ENCODE measurements around the gene TMEM87A. TPM values are rescaled to one million over a fixed set of nuclear protein-coding genes. Genes with fewer than 3 reads are reported as not detected.

TMEM87A gene
- total RNA-seq, 1 experiment from 2014 or later: 76.7 TPM

DNA sequence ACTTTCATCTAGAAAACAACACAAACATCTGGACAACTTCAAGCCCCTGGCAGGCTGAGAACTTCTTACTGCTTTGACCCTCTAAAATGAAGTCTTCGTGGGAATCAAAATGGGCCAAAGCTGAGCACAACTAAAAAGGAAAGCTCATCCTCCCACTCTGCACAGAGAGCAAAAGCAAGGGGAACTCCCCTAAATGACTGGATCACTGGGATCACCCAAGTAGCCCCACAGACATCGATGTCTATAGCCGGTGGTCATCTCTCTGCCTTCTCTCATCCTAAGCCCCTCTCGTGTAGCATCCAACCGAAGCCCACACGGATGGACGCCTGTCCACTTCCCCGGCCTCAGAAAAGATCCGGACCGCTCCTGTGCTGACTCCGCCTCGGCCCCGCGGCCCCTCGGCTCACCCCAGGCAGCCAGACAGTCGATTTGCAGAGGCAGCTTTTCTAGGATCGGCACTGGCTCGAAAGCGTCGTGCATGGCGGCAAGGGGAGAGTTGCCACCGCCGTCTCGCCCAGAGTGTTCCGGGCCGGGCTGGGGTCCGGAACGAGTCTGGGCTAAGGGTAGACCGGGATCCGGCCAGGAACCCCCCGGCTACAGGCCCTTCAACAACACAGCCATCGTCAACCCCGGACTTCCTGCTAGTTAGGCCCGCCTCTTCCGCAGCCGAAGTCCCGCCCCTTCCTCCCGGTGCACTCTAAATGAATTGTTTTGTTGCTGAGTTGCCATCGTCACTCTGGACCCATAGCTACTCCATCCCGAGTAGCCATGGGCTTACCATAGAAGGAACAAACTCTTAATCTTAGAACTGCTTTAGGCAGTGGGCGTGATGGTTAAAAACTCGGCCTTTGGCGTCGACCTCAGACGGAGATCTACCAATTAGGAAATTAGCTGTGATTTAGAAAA is 65.3 kb downstream of the TMEM87A start, which contains the start of gene VPS39:
Gene VPS39 (minus strand): TSS at position 631 of the 906 bp plus-strand sequence. CDS start 151 bp downstream, at position 480.
- peak; percentile 87 for DNase-seq (ENCODE audit: low read depth)

DNA sequence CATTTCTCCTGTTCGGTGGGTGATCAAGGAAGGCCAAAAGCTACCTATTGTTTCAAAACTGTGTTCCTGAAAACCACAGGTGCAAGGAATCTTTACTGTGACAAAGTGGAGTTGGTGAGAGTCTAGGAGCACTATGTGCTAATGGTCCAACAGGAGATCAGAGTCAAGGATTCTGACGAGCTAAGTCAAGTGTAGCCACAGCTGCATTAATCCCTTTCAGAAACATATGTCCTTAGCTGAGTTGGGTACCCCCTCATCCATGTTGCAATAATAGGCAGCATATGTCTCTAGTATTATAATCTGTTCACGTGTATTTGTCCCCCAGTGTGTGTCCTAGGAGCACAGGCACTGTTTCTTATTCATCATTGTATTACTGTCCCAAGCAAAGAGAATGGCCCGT is 66.8 kb downstream of the TMEM87A start:
- DNase-seq (ENCODE audit: low read depth): no peak

DNA sequence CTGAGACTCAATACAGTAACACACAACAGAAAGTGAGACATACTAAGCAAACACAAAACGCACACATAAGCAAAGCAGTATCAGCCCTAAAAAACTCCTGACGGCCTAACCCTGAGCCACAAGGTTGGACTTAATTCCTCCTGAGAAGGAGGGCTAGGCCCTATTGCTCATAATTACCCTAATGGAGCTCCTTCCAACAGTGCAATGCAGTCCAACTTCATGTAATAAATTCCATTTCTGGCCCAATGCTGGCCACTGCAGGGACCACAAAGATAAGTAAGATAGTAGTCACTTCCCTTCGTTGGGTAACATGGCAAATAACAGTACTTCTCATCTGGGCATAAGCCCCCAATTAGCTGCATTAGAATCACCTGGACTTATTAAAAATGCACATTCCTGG is 69.3 kb downstream of the TMEM87A start:
- no peak for DNase-seq (ENCODE audit: low read depth)

DNA sequence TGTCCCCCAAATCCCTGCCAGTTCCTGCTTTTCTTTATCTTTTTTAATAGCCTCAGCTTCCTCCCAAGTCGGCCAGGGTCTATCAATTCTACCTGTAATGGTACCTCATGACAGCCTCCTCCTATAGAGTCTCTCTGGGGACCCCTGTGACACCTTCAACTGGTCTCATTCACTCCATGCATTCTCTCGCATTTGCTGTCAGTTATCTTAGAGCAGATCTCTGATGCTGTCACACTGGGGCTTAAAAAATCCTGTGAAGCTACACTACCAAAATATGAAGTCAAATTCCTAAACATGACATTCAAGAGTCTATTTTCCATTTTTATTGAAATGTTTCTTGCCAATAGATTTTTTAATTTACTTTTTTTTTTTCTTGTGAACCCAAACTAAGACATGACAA is 70.6 kb downstream of the TMEM87A start:
- no peak for DNase-seq (ENCODE audit: low read depth)

DNA sequence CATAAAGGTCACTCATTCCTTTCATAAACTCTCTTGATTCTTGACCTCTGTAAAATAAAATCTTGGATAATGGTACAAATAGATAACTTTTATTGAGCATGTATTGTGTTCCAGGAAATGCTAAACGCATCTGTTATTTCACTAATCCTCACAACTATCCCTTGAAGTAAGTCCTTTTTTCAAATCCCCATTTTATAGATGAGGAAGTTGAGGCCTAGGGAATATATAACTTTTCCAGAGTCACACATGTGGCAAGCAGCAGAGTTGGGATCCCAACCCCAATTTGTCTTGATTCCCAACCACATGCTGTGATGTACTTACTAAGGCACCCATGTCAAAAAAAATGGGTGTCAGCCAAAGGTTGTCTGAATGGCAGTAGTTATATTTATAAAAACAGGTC is 71.4 kb downstream of the TMEM87A start:
- DNase-seq (ENCODE audit: low read depth): no peak

DNA sequence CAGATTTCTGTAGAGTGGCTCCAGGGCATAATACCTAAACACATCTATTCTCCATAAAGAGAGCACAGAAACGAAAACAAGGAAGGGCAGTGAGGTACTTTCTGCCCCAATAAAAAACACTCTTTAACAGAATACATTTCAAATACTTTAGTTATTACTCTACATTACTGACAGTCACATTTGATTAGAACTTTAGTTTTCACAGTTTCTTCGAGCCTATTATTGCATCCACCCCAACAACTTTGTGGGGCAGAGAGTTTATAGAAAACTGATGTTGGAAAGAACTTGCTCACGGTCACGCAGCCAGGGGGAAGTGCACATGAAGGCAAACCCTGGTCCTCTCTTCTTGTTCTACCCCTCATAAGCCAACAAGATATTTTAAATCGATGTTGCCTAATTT is 74.1 kb downstream of the TMEM87A start:
- no peak for DNase-seq (ENCODE audit: low read depth)

DNA sequence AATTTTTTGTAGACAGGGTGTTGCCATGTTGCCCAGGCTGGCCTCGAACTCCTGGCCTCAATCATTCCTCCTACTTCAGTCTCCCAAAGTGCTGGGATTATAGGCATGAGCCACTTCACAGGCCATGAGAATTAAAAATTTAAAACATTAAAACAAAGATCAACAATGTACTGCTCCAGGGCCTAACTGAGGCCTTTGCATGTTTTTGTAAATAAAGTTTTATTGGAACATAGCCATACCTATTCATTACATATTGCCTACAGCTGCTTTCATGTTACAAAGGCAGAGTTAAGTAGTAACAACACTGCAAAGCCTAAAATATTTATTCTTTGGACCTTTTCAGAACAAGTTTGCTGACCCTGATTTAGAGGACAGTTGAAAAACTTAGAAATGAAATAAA is 74.7 kb downstream of the TMEM87A start:
- DNase-seq (ENCODE audit: low read depth): no peak

DNA sequence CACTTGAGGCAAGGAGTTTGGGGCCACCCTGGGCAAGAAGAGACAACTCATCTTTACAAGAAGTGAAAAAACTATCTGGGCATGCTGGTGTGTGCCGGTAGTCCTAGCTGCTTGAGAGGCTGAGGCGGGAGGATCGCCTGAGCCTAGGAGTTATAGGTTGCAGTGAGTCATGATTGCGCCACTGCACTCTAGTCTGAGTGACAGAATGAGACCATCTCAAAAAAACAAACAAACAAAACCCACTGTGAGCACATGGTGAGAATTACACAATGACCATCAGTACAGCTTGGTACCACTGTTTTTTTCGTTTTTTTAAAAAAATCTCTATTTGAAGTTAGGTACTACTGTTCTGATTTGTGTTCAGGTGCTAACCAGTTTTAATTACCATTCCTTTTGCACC is 78.7 kb downstream of the TMEM87A start:
- DNase-seq (ENCODE audit: low read depth): peak; percentile 26

DNA sequence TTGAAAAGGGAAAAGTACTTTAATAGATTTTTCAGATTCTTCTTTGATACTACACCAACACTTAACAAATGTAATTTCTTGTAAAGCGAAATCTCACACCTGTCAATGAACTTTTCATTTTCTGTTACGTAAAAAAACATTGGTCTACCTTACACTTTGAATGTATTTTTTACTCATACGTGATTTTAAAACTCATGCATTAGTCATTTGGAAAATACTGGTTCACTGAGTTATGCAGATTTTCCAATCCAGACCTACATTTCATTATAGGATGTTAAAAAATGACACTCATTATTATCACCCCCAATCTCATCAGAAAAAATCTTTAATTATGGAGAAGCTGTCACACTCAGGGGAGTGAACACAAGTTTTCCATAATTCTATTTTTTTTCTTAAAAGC is 79.8 kb downstream of the TMEM87A start:
- no peak for DNase-seq (ENCODE audit: low read depth)

DNA sequence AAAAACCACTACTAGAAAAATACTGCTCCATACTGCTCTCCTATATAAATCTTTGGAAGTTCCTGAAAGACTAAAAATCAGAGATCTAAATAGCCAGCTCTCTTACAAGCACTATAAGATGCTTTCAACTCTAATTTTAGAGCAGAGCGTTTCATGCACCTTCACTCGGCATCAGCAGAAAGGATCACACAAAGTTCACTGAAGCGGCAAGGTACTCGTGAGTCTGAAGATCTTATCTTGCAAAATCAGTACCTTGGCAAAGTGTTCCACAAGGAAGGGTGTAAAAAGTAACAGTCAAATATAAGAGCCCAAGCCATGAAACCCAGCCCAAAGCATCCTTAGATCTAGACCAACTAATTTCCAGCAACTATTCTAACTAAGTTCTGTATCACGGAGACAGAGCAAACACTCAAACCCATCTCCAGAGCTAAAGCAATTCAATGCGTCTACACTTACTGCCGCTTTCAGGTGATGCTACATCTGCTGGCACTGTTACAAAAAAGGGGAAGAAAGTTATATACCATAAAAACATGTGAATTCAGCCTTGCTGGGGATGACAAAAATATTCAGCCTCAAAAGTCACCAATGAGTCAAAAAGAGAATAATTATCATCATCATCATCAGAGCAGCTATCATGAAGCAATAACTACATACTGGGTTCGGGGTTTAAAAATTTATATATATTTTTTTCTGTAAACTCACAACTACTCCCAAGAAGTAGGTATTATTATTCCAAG is 81.5 kb downstream of the TMEM87A start:
- no peak for DNase-seq (ENCODE audit: low read depth)

DNA sequence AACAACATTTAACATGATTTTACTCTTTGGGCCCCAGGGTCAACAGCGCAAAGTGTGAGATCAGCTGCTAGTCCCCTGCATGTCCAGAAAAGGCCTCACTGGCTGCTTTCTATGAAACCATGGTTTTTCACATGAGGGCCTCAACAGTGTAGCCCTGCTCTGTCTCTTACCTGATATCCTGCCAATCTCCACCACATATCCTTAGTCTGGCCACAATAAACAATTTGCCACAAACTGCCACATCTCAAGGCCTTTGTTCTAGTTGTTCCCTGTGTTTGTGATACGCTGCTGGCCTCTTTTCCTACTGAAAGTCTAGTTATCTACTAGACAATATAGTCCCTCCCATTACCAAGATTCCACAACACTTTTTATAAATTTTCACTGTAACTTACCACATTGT is 82.9 kb downstream of the TMEM87A start:
- no peak for DNase-seq (ENCODE audit: low read depth)

DNA sequence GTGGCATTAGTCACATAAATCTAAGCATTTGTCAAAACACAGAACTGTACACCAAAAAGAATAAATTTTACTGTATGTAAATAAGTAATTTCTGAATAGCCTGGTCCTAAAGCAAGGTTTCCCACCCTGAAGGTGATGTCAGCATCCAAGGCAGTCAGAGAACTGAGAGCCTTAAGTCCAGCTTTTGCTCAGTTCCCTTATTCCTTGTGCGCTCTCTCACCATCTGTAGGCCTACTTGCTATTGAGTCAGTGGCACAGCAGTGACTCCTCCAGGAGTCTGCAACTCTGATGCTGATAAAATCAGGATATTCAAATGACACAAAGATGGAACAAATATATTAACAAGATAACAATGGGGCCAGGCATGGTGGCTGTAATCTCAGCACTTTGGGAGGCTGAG is 87.4 kb downstream of the TMEM87A start:
- DNase-seq (ENCODE audit: low read depth): no peak

DNA sequence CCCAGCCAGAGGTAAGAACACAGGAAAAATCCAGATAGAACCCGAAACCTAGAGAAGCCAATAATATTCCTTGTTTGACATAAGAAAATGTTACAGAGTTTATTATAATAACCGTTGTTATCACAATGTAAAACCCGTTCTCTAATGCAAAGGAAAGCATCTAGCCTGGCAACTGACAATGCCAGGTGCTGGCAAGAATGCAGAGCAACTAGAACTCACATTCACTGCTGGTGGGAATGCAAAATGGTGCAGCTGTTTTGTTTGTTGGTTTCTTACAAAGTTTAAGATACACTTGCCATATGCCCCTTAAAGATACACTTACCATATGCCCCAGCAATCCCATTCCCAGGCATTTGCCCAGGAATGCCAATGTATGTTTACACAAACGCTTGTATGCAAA is 88.5 kb downstream of the TMEM87A start:
- no peak for DNase-seq (ENCODE audit: low read depth)

DNA sequence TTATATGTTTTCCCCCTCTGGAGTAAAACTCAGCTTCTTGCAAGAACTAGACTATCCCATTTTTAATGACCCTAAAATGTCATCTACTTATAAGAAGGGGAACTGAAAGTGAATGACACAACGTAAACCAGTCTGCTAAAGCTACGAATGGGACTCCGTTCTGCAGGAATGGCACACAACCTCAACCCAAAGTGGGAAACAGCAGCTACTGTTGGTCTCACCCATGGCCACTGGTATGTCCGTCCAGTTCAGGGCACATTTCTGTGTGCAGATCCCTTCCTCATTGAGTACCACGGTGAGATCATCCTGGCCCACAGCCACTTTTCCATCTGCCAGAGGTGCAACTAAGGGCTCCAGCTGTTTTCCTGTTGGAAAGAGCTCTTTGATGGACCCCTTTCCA is 88.9 kb downstream of the TMEM87A start:
- no peak for DNase-seq (ENCODE audit: low read depth)

DNA sequence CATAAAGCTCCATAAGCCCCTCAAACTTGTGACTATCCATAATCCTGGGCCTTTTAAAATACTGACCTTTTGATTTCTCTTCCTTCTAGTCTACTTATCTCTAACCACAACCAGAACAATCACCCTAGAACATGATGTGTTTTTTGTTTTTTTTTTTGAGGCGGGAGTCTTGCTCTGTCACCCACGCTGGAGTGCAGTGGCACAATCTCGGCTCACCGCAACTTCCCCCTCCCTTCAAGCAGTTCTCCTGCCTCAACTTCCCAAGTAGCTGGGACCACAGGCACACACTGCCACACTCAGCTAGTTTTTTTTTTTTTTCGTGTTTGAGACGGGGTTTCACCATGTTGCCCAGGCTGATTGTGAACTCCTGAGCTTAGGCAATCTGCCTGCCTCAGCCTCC is 90.3 kb downstream of the TMEM87A start:
- DNase-seq (ENCODE audit: low read depth): no peak

DNA sequence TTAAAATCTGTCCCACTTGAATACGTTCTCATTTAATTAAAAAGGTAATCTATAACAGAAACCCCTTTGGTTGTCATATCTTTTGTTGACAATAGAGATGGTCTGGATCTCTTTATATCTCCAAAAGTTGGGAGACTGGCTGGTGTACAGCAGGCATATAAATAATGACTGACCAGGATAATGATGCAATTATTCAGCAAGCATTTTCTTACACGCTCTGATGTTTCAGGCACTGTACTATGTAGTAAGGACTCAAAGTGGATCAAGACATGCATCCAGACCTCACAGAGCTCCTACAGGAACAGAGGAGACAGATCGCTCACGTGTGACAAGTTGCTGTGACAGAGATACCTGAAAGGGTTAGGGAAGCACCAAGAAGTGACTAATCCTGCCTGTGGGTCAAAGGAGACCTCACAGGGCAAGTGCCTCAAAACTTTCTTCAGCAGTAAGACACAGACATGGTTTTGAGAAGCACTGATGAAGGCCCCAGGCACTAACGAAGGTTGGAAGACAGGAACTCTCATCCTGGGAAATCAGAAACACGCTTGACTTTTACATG is 90.8 kb downstream of the TMEM87A start:
- no peak for DNase-seq (ENCODE audit: low read depth)

DNA sequence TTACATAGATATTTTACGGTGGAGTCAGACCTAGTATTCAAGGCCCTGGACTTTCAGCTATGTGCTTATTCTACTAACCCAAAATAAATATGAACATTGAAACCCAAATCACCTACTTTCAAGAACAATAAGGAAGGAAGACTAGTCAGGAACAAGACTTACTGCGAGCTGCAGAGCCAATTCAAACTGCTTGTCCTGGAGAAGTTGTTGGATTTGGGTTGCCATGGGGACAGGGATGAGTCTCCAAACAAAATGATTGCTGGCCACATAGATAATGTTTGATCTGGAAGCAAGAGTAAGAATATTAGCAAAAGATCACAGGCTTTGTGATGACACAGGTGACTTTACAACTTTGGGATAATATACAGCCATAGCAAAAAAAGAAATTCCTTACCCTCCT is 95.2 kb downstream of the TMEM87A start:
- no peak for DNase-seq (ENCODE audit: low read depth)

DNA sequence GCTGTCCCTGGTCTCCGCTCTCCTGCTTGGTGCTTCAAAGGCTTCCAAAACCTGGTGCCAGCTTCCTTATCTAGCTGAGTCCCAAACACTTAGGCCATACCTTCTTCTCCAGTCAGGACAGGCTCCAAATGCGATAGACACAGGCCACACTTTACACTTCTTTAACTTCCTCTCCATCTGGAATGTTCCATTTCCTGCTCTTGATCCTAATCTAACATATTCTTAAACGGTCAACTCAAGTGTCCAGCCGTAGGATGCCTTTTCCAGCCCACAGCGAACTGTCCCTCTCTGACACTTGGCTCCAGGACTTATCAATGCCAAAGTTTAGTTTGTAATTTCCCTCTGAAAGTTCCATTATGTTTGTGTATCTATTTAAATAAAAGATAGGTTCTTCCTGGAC is 97.6 kb downstream of the TMEM87A start:
- no peak for DNase-seq (ENCODE audit: low read depth)

DNA sequence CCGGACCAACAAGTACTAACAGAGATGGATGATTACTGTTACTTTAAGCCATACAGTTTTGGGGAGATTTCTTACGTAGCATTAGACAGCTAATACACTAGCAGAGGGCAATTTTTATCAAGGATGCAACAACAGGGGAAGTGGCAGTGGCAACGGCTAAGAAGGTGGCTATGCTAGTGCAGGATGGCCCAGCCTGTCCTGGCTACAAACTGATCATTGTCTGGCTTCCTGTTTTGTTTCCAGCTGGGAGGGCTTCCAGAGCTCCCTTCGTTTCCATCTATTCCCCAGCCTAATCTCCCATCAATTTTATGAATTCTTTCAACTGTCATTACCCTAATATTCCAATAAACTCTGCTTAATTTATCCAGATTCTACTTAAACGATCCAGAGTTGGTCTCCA is 100.8 kb downstream of the TMEM87A start:
- DNase-seq (ENCODE audit: low read depth): no peak

DNA sequence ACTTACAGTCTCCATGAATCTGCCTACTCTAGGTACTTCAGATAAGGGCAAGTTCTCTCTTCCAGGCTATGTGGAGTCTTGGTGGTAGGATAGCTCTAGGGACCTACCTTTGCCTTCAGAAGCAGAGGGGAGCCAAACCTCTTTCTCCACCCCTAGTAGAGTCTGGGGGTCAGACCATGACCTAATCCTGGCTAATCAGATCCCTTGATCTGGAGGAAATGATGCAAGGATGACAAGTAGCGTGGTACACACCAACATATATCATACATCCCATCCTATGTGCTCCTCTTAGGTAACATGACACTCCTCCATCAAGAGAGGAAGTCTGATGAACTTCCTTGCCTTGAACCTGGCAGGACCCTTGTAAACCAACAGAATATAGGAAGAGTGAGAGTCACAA is 101.4 kb downstream of the TMEM87A start:
- DNase-seq (ENCODE audit: low read depth): no peak

DNA sequence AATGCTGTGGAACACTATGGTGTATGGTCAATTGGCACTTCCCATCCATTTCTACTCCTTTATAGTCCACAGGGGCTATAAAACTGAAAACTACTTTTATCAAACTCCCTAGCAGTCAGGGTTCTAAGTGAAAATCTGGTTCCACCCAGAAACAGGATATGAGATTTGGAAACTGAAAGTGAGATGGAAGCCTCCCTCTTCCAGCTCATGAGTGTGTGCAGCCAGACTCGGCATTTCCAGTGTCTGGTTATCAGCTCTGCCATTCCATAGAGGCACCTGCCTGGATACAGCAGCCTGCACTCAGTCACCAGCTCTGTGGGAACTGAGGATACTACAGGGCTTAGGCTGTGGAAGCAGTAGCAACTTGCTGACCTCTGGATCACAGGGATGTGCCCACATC is 102.1 kb downstream of the TMEM87A start:
- no peak for DNase-seq (ENCODE audit: low read depth)

DNA sequence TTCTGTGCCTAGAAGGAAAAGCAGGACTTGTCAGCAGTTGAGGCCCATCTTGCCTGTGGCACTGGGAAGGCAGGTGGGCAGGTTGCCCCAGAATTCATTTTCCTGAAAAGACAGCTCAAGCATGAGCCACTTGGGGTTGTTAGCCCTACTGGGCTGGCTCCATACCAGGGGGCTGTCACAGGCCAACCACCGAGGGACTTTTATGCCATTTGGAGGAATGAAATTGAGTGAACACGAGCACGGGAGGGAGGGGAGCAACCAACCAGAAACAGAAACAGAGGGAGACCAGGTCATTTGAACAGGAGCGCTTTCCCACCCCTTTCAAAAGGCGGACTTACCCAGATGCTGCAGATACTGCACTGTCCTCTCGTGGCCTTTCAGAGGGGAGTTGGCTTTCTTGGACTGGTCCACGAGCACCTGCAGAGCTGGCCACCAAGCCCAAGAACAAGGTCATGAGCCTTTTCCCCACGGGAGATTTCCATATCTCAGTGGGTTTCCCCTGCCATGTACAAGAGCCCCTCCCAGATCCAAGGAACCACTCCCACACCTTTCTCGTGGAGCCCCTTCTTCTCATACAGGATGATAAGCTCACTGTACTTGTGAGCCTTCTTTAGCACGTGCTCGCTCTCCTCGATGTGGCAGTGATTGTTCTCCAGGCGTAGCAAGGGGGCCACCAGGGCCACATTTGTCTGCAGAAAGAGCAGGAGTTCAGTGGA is 106.8 kb downstream of the TMEM87A start:
- DNase-seq (ENCODE audit: low read depth): no peak

All from RPMI7951 (cell line).